PFSK-1 (cell line): ENCODE data around the gene GNGT2.

Experiments
- FOXP2 ChIP-seq: optimal IDR thresholded peaks from 2 replicates; pipeline ENCODE3; 2011; ENCODE audit warnings: borderline replicate concordance, control low read depth, inconsistent platforms; ENCODE audit not compliant: insufficient read depth; ENCODE audit errors: extremely low read length, extremely low read depth
- POLR2AphosphoS5 ChIP-seq: IDR thresholded peaks from 2 replicates; pipeline ENCODE4 v1.6.1; 2012; ENCODE audit warnings: low read depth, mild to moderate bottlenecking, control low read depth, low read length, moderate library complexity
- SIN3A ChIP-seq: IDR thresholded peaks from 2 replicates; pipeline ENCODE4 v1.6.1; 2012; ENCODE audit warnings: mild to moderate bottlenecking, low read length, moderate library complexity, borderline replicate concordance; ENCODE audit not compliant: insufficient read depth
- TAF1 ChIP-seq: IDR thresholded peaks from 2 replicates; pipeline ENCODE4 v1.6.1; 2012; ENCODE audit warnings: low read length, control low read depth, borderline replicate concordance; ENCODE audit not compliant: insufficient read depth
- TF ChIP-seq, protein P1 (sequence below), 2 experiments: IDR thresholded peaks; 2 replicates each; pipeline versions ENCODE4 v1.6.1 to v1.8.0; 2011 to 2012; ENCODE audit warnings: low read depth in 2 of 2, low read length in 2 of 2, control low read depth in 1 of 2, inconsistent platforms in 1 of 2, mild to moderate bottlenecking in 1 of 2, moderate library complexity in 1 of 2; ENCODE audit not compliant: insufficient read depth in 1 of 2

Gene GNGT2

DNA sequence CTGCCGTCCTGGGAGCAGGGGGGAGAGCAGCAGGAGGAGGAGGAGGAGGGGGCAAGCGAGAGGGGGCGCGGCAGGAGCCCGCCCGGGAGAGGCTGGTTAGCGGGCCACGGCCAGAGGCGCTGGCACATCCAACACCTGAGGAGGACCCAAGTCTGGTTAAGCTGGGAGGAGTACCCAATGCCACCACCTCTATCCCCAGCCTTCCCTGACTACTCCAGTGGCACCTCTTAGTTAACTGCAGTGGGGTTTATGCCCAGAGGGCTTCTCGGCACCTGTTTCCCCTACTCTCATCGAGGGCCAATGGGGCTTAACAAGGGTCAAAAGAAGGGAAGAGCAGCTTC, 14.6 kb upstream of the GNGT2 start:
- TF ChIP-seq FOXP2 (no peak), SIN3A (no peak), POLR2AphosphoS5 (no peak)
- TF ChIP-seq, protein P1, sequence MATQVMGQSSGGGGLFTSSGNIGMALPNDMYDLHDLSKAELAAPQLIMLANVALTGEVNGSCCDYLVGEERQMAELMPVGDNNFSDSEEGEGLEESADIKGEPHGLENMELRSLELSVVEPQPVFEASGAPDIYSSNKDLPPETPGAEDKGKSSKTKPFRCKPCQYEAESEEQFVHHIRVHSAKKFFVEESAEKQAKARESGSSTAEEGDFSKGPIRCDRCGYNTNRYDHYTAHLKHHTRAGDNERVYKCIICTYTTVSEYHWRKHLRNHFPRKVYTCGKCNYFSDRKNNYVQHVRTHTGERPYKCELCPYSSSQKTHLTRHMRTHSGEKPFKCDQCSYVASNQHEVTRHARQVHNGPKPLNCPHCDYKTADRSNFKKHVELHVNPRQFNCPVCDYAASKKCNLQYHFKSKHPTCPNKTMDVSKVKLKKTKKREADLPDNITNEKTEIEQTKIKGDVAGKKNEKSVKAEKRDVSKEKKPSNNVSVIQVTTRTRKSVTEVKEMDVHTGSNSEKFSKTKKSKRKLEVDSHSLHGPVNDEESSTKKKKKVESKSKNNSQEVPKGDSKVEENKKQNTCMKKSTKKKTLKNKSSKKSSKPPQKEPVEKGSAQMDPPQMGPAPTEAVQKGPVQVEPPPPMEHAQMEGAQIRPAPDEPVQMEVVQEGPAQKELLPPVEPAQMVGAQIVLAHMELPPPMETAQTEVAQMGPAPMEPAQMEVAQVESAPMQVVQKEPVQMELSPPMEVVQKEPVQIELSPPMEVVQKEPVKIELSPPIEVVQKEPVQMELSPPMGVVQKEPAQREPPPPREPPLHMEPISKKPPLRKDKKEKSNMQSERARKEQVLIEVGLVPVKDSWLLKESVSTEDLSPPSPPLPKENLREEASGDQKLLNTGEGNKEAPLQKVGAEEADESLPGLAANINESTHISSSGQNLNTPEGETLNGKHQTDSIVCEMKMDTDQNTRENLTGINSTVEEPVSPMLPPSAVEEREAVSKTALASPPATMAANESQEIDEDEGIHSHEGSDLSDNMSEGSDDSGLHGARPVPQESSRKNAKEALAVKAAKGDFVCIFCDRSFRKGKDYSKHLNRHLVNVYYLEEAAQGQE (IDR thresholded peaks at IDR 0.05; ENCODE audit: insufficient read depth in 1 of 2, low read depth in 2 of 2, low read length in 2 of 2), result no peak

DNA sequence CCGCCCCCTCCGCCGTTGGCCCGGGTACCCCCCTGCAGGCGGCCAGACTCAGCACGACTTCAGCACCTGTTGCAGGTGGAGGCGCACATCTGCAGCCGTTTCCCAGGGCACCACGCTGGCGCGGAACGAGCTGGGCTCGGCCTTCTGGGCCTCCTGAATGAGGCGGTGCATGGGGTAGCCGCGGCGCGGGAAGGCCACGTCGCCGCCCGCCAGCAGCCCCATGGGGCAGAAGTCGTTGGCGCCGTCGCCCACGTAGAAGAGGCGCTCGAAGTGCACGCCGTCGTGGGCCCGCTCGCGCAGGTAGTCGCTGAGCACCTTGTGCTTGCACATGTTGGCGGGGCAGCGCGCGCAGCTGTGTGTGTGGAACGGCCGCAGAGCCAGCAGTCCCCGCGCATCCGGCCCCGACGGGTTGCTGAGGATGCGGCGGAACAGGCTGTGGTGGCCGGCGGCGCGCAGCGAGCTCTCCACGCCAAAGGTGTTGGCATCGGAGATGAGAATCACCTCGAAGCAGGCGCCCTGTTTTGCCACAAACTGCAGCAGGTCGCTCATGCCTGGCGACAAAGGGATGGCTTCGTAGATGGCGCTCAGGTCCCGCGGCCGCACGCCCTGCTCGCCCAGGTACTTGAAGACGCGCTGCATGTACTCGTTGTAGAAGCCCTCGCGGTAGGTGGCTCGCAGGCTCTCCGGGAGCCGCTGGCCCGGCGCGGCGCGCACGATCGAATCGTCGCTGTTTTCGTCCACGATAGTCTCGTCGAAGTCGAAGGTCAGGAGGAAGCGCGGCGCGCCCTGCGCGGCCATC, 14.0 kb upstream of the GNGT2 start:
- TF ChIP-seq TAF1 (no peak), SIN3A (no peak), POLR2AphosphoS5 (no peak), FOXP2 (no peak)
- TF ChIP-seq, protein P1 (IDR thresholded peaks at IDR 0.05; ENCODE audit: insufficient read depth in 1 of 2, low read depth in 2 of 2, low read length in 2 of 2), result no peak

DNA sequence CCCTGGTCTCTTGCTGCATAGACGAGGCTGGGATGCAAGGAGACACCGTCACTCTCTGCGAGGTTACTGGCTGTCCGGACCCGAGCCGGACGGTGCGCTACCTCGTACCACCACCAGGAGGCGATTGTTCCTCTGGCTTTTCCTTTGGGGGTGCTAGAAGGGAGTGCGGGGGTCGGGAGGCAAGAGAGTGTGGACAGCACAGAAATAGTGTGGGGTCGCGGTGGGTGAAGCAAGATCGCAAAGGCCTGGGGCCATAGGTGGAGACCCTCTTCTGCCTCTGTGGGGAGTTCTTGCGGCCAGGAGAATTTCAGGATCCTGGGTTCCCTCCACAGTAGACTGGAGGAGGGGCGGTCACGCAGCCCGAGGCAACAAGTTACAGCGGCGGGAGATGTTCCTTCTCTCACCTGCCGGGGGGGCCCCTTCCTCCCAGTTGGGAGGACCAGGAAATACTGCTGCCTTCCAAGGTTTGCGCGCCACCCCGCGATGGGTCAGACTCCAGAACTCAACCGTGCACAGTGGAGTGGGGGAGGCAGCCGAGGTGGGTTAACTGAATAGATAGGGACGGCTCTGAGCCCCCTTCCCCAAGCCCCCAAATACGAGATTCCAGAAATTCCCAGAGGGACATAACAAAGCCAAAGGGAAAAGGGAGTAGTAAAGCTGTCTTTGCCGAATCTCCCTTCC, 13.3 kb upstream of the GNGT2 start:
- TF ChIP-seq SIN3A (no peak), POLR2AphosphoS5 (no peak), FOXP2 (no peak), TAF1 (no peak)
- TF ChIP-seq, protein P1 (IDR thresholded peaks at IDR 0.05; ENCODE audit: insufficient read depth in 1 of 2, low read depth in 2 of 2, low read length in 2 of 2), result no peak

DNA sequence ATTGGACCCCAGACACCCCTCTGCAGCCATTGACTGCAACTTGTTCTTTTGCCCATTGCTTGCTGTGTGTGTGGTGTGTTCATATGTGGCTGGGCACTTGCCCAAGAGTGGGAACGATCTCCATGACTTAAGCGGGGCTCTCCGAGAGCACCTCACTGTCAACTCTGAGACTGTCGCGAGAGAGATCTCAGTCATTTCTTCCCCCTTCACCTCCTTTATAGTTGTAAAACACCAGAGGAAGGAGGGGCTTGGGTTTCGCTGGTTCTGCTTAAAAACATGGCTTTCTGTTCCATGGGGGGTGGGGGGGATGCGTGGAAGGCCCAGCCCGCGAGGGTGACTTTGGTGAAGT, 12.8 kb upstream of the GNGT2 start:
- TF ChIP-seq SIN3A (no peak), POLR2AphosphoS5 (no peak), FOXP2 (no peak), TAF1 (no peak)

DNA sequence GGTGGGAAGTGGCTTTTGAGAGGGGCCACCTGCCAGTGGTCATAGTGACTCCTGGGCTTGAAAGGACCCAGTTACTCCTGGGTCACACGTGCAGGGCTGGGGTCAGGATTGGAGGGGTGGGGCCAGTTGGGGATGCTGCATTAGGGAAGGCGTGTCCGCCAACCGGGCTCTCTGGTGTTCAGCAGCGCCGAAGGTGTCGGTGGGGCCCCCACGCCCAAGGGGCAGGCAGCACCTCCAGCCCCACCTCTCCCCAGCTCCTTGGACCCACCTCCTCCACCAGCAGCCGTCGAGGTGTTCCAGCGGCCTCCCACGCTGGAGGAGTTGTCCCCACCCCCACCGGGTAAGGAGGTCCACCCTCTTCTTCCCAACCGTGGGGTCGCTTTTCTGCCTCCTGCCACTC, 9.6 kb upstream of the GNGT2 start:
- TF ChIP-seq TAF1 (no peak), POLR2AphosphoS5 (no peak), SIN3A (no peak), FOXP2 (no peak)
- TF ChIP-seq, protein P1 (IDR thresholded peaks at IDR 0.05; ENCODE audit: insufficient read depth in 1 of 2, low read depth in 2 of 2, low read length in 2 of 2), result no peak
